Mesenteric fat pad (tissue), 1 donor: Measurements from ENCODE around the gene TEAD2. TPM values are rescaled to one million over a fixed set of nuclear protein-coding genes. Genes with fewer than 3 reads are reported as not detected.

ENCODE experiments used
- DNase-seq: peaks from one replicate; pipeline ENCODE4 v3.0.0-alpha.2; 2020; ENCODE audit warnings: low spot score
- total RNA-seq: library from RNA; stranded (reverse); fragmentation: NEBNext Ultra II Directional; extraction: Animal tissue kit (Norgen Biotek cat#: 25700); gene quantifications from one replicate; pipeline ENCODE4 v1.2.1, GENCODE V29; 2021
- donor health status: DM: yes; HTN: yes; CAD: no.

TEAD2 gene
- total RNA-seq, 1 donor from 2014 or later = 48.3 TPM

GRCh38 chr19:49348305-49349189 is 13.7 kb downstream of the TEAD2 start:
- DNase-seq = no peak

DNA sequence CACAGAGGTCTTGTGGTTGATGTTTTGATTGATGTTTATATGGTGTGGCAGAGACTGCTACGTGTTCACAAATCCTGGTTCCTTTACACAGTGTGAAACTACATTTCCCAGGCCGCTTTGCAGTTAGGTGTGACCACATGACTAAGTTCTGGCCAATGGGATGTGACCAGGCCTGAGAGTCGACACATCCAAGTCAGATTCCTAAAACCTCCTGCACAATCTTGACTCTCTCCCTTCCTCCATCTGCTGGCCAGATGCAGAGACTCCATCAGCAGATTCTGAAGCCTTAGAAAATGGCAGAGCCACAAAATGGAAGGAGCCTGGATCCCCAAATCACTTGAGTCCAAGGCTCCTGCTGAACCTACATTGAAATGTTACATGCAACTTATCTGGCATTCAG is 14.4 kb downstream of the TEAD2 start:
- DNase-seq = no peak

GRCh38 chr19:49347191-49347590 is 15.0 kb downstream of the TEAD2 start:
- no peak for DNase-seq

DNA sequence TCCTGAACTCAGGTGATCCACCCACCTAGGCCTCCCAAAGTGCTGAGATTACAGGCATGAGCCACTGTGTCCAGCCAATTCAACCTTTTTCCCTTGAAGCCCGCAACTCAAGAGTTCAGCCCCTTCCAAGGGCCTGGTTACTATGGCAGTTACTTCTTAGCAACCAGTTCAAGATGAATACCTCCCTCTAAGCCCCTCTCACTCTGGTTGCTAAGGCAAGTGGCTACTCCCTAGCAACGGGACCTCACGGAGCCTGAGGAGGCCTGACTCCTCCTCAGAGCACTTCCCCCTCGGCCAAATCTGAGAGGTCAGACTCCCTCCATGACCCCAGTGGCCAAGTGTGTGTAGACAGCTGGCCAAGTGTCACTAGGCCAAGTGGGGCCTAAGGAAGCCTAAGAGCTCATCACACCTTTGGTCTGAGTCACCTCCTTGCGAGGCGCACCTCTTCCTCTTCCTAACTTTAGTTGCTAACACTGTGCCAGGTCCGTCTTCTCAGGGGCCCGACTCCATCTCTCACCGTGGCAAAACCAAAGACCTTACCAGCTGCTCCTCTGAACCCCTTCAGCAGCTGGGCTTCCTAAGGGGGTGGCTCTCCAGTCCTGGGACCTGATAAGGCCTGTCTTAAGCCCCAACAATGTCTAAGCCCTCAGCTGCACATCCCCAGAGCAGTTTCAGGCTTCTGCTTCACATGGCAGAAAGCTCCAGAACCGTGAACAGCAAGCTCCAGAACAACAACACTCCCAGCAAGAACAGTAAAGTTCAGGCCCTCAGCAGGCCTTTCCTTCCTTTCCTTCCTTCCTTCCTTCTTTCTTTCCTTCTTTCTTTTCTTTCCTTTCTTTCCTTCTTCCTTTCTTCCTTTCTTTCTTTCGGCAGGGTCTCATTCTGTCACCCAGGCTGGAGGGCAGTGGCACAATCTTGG is 17.5 kb downstream of the TEAD2 start:
- no peak for DNase-seq

GRCh38 chr19:49343123-49343522 is 19.1 kb downstream of the TEAD2 start:
- no peak for DNase-seq

- DNase-seq = no peak
Measured at GRCh38 chr19:49342291-49342721, 19.9 kb downstream of the TEAD2 start.

GRCh38 chr19:49340865-49341718 is 21.1 kb downstream of the TEAD2 start:
- peak; percentile 16 for DNase-seq

DNA sequence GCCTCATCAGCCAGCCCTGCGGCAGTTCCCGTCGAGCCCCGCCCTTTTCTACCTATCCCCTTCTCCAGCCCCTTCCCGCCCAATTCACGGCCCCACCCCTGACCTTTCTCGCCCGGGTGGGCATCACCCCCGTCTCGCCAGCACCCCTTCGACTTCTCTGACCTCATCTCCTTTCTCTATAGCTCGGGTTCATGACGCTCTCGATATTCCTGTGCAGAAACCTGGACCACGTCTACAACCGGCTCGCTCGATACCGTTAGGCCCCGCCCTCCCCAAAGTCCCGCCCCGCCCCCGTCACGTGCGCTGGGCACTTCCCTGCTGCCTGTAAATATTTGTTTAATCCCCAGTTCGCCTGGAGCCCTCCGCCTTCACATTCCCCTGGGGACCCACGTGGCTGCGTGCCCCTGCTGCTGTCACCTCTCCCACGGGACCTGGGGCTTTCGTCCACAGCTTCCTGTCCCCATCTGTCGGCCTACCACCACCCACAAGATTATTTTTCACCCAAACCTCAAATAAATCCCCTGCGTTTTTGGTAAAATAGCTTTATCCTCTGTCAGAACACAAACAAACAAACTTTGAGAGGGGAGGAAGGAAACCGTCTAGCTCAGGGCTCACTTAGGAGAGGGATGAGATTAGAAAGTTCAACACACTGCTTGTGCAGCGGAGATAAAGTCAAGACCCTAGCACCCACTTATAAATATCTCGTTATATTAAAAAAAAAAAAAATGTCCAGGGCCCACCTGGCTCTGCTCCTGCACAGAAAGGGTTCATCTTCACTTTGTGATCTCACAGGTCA is 21.9 kb downstream of the TEAD2 start:
- peak; percentile 90 for DNase-seq

DNA sequence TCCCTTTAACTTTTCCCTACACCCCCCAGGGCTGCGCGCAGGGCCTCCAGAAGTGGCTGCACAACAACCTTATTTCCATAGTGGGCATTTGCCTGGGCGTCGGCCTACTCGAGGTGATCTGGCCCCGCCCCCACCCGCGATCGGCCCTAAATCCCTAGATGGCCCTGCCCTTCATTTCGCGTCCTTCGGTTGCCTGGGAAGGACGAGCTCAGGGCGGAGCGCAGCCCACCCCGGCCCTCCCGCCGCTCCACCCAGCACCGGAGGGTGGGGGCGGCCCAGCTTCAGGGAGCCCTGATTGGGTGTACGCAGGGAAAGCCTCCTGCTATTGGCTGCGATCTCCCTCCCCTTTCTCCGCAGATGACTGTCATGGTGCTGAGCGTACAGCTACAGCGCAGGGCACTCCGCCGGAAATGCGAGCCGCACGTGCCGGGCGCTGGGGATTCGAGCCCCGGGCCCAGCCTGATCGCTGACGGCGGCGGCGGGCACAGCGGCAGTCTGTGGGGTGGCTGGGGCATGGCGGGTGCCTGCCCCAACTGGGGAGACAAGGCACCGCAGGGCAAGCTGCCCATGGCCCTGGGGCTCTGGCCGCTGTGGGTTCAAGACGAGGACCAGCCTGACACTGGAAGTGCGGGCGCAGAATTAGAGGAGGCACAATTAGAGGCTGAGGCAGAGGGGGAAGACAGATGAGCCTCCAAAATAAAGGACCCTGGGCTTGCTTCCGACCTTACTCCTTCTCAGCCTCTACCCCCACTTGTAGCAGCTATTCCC is 22.7 kb downstream of the TEAD2 start:
- peak; percentile 92 for DNase-seq

DNA sequence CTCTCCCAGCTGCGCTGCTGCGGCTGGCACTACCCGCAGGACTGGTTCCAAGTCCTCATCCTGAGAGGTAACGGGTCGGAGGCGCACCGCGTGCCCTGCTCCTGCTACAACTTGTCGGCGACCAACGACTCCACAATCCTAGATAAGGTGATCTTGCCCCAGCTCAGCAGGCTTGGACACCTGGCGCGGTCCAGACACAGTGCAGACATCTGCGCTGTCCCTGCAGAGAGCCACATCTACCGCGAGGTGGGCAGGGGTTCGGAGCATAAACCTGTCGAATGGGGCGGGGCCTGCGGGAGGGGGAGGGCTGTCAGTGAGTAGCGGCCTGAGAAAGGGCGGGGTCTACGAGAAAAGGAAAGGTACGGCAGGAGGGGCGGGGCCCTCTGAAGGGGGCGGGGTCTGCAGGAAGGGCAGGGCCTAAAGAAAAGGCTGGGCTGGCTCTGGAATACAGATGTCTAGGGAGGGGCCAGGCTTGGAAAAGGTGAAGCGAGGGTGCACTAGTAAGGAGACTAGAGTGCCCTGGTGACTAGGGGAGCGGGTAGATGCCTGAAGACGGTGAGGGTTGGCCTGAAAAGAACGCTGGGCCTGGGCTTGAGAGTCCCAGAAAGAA is 23.4 kb downstream of the TEAD2 start:
- peak; percentile 89 for DNase-seq

DNA sequence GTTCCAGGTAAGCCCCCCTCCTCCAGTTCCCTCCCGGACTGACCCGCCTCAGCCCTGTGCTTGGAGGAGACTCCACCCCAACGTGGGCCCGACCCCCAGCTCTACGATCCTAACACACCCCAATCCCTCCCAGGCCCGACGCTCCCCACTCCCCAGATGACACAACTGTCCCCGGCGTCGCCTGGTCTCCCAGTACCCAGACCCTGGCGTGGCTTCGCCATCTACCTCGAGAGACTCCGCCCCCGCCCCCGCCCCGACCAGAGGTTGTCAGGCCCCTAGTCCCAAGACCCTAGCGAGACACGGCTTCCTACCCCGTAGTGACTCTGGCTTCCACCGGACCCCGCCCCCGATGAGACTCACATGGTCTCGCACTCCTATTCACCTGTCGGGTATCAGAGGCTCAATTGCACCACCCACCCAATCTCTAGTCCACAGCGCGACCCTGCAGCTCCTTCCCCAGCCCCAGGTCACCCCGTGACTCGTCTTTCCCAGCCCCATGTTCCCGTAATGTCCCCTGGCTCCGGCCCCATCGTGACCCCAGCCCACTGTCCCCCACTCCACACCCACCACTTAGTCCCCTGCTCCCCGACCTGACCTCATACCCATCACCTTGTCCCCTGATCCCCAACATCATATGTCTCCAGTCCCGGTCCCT is 24.1 kb downstream of the TEAD2 start:
- peak; percentile 85 for DNase-seq

- DNase-seq = peak; percentile 22
Measured at GRCh38 chr19:49337267-49338022, 24.8 kb downstream of the TEAD2 start.

GRCh38 chr19:49336482-49337266 is 25.5 kb downstream of the TEAD2 start:
- DNase-seq = peak; percentile 87

GRCh38 chr19:49335784-49336481 is 26.3 kb downstream of the TEAD2 start:
- peak; percentile 55 for DNase-seq

DNA sequence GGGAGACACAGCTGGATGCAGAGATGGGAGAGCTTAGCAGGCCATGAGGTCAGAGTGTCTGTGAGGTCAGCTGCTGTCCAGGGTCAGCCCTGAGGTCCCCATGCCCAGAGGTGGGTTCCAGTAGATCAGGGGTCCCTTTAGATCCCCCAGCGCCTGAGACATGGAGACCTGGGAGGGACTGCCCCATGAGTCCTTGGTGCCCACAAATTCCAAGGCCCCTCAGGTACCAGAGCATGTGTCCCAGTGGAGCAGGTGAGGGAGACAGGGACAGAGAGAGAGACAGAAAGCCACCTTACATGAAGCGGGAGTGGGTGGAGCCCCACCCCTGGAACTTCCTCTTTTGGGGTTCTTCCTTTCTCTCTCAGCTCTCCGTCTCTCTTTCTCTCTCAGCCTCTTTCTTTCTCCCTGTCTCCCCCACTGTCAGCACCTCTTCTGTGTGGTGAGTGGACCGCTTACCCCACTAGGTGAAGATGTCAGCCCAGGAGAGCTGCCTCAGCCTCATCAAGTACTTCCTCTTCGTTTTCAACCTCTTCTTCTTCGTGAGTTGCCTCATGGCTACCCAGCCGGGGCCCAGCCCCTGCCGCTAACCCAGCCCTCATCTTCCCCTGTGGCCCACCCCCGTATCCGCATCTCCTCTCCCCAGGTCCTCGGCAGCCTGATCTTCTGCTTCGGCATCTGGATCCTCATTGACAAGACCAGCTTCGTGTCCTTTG is 27.0 kb downstream of the TEAD2 start, which contains the start of gene CD37:
Gene CD37, plus strand, starts transcription at position 336 of the 713 bp plus-strand sequence. Its CDS starts 135 bp downstream, at position 471.
- DNase-seq = peak; percentile 89
